Mammary epithelial cell (primary cell): ENCODE measurements around the gene GPR137.

ENCODE experiments used
- EZH2 ChIP-seq: IDR thresholded peaks from 2 replicates; pipeline ENCODE4 v1.6.1; 2012; ENCODE audit warnings: low read length, inconsistent platforms, borderline replicate concordance
- TF ChIP-seq, protein P1 (sequence below), 2 donors: IDR thresholded peaks in 1 of 2; conservative IDR thresholded peaks in 1 of 2; 2 replicates each; pipeline ENCODE4 v1.5.1; 2011 to 2012; ENCODE audit warnings: inconsistent platforms in 2 of 2, low read length in 2 of 2, mild to moderate bottlenecking in 2 of 2, control low read depth in 1 of 2, low read depth in 1 of 2; ENCODE audit not compliant: insufficient read depth in 1 of 2; ENCODE audit errors: extremely low read depth in 1 of 2

DNA sequence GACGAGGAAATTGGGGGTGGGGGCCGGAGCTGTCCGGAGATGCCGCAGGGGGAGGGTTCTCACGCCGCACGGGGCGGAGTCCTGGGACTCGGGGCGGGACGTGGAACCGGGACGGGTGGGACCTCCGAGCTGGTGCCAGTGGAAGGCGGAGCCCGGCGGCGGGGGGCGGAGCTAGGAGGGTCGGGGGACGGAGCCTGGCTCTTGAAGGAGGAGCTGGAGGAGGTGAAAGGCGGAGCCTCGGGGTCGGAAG lies 44.5 kb upstream of the GPR137 start:
- TF ChIP-seq, protein P1, sequence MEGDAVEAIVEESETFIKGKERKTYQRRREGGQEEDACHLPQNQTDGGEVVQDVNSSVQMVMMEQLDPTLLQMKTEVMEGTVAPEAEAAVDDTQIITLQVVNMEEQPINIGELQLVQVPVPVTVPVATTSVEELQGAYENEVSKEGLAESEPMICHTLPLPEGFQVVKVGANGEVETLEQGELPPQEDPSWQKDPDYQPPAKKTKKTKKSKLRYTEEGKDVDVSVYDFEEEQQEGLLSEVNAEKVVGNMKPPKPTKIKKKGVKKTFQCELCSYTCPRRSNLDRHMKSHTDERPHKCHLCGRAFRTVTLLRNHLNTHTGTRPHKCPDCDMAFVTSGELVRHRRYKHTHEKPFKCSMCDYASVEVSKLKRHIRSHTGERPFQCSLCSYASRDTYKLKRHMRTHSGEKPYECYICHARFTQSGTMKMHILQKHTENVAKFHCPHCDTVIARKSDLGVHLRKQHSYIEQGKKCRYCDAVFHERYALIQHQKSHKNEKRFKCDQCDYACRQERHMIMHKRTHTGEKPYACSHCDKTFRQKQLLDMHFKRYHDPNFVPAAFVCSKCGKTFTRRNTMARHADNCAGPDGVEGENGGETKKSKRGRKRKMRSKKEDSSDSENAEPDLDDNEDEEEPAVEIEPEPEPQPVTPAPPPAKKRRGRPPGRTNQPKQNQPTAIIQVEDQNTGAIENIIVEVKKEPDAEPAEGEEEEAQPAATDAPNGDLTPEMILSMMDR (conservative IDR thresholded peaks at IDR 0.05 in 1 of 2, IDR thresholded peaks at IDR 0.05 in 1 of 2; ENCODE audit: extremely low read depth in 1 of 2, insufficient read depth in 1 of 2, low read depth in 1 of 2, low read length in 2 of 2) = no peak
- no peak for TF ChIP-seq EZH2
